Measurements from ENCODE around the gene TLE2.
A peak's percentile ranks its signal among the peaks of the same experiment; 100 is the strongest.

Gene TLE2

GRCh38 chr19:3067563-3067962 lies 38.5 kb upstream of the TLE2 start:
- Histone ChIP-seq H3K4me1 (ENCODE audit: insufficient read depth, insufficient read length) (peaks cover 6% of the 10 kb centered on the region), H3K36me3 (ENCODE audit: insufficient read depth, insufficient read length, low read length) (no peaks in the 10 kb centered on the region), H3K27me3 (ENCODE audit: insufficient read depth, insufficient read length) (peaks cover 16% of the 10 kb centered on the region), H3K4me3 (ENCODE audit: insufficient read length, low read depth) (no peak overlapping the region), H3K9me3 (ENCODE audit: insufficient read depth, low read length) (no peaks in the 10 kb centered on the region), H3K9ac (ENCODE audit: insufficient read length, low read depth) (no peak overlapping the region)
- TF ChIP-seq ZNF274 (IDR thresholded peaks at IDR 0.05; ENCODE audit: low read depth, low read length) (no peak), YY1 (IDR thresholded peaks at IDR 0.05; ENCODE audit: insufficient read depth, insufficient read length) (no peak), SUZ12 (IDR thresholded peaks at IDR 0.05; ENCODE audit: extremely low read depth, insufficient read depth, insufficient read length) (no peak)
- DNase-seq (ENCODE audit: low read depth, low spot score): no peak

GRCh38 chr19:3066482-3067049 lies 37.5 kb upstream of the TLE2 start:
- peaks cover 3% of the 10 kb centered on the region for H3K4me1 ChIP-seq (ENCODE audit: insufficient read depth, insufficient read length)
- H3K36me3 ChIP-seq (ENCODE audit: insufficient read depth, insufficient read length, low read length): no peaks in the 10 kb centered on the region
- no peak for DNase-seq (ENCODE audit: low read depth, low spot score)
- no peaks in the 10 kb centered on the region for H3K9me3 ChIP-seq (ENCODE audit: insufficient read depth, low read length)
- H3K27me3 ChIP-seq (ENCODE audit: insufficient read depth, insufficient read length): peaks cover 17% of the 10 kb centered on the region
- H3K4me3 ChIP-seq (ENCODE audit: insufficient read length, low read depth): no peak overlapping the region
- no peak overlapping the region for H3K9ac ChIP-seq (ENCODE audit: insufficient read length, low read depth)
- TF ChIP-seq ZNF274 (IDR thresholded peaks at IDR 0.05; ENCODE audit: low read depth, low read length) (no peak), YY1 (IDR thresholded peaks at IDR 0.05; ENCODE audit: insufficient read depth, insufficient read length) (no peak), SUZ12 (IDR thresholded peaks at IDR 0.05; ENCODE audit: extremely low read depth, insufficient read depth, insufficient read length) (no peak)

GRCh38 chr19:3065675-3066357 lies 36.7 kb upstream of the TLE2 start:
- H3K9me3 ChIP-seq (ENCODE audit: insufficient read depth, low read length): no peaks in the 10 kb centered on the region
- H3K36me3 ChIP-seq (ENCODE audit: insufficient read depth, insufficient read length, low read length): no peaks in the 10 kb centered on the region
- TF ChIP-seq ZNF274 (IDR thresholded peaks at IDR 0.05; ENCODE audit: low read depth, low read length) (no peak), YY1 (IDR thresholded peaks at IDR 0.05; ENCODE audit: insufficient read depth, insufficient read length) (no peak), SUZ12 (IDR thresholded peaks at IDR 0.05; ENCODE audit: extremely low read depth, insufficient read depth, insufficient read length) (no peak)
- H3K9ac ChIP-seq (ENCODE audit: insufficient read length, low read depth): peak overlapping the region; percentile 21
- no peak for DNase-seq (ENCODE audit: low read depth, low spot score)
- no peak overlapping the region for H3K4me3 ChIP-seq (ENCODE audit: insufficient read length, low read depth)
- H3K4me1 ChIP-seq (ENCODE audit: insufficient read depth, insufficient read length): peaks cover 6% of the 10 kb centered on the region
- peaks cover 20% of the 10 kb centered on the region for H3K27me3 ChIP-seq (ENCODE audit: insufficient read depth, insufficient read length)

GRCh38 chr19:3064011-3064330 lies 34.9 kb upstream of the TLE2 start:
- no peak overlapping the region for H3K9ac ChIP-seq (ENCODE audit: insufficient read length, low read depth)
- H3K36me3 ChIP-seq (ENCODE audit: insufficient read depth, insufficient read length, low read length): peaks cover 6% of the 10 kb centered on the region
- H3K27me3 ChIP-seq (ENCODE audit: insufficient read depth, insufficient read length): peaks cover 32% of the 10 kb centered on the region
- H3K4me1 ChIP-seq (ENCODE audit: insufficient read depth, insufficient read length): peaks cover 6% of the 10 kb centered on the region
- TF ChIP-seq ZNF274 (IDR thresholded peaks at IDR 0.05; ENCODE audit: low read depth, low read length): no peak
- no peak for TF ChIP-seq SUZ12 (IDR thresholded peaks at IDR 0.05; ENCODE audit: extremely low read depth, insufficient read depth, insufficient read length)
- no peak for TF ChIP-seq YY1 (IDR thresholded peaks at IDR 0.05; ENCODE audit: insufficient read depth, insufficient read length)
- no peaks in the 10 kb centered on the region for H3K9me3 ChIP-seq (ENCODE audit: insufficient read depth, low read length)
- no peak overlapping the region for H3K4me3 ChIP-seq (ENCODE audit: insufficient read length, low read depth)
- DNase-seq (ENCODE audit: low read depth, low spot score): no peak

GRCh38 chr19:3062165-3063105 lies 33.4 kb upstream of the TLE2 start, which contains the start of gene TLE5:
Gene TLE5 (minus strand): TSS chr19:3062495. CDS start chr19:3062200, 295 bp downstream.
- Histone ChIP-seq H3K27me3 (ENCODE audit: insufficient read depth, insufficient read length) (peaks cover 48% of the 10 kb centered on the region), H3K4me3 (ENCODE audit: insufficient read length, low read depth) (peak within 1 kb of the TSS; percentile 63), H3K4me1 (ENCODE audit: insufficient read depth, insufficient read length) (peaks cover 19% of the 10 kb centered on the region), H3K36me3 (ENCODE audit: insufficient read depth, insufficient read length, low read length) (peaks cover 6% of the 10 kb centered on the region), H3K9ac (ENCODE audit: insufficient read length, low read depth) (peak within 1 kb of the TSS; percentile 86), H3K9me3 (ENCODE audit: insufficient read depth, low read length) (no peaks in the 10 kb centered on the region)
- no peak for DNase-seq (ENCODE audit: low read depth, low spot score)
- TF ChIP-seq SUZ12 (IDR thresholded peaks at IDR 0.05; ENCODE audit: extremely low read depth, insufficient read depth, insufficient read length): no peak
- no peak for TF ChIP-seq ZNF274 (IDR thresholded peaks at IDR 0.05; ENCODE audit: low read depth, low read length)
- TF ChIP-seq YY1 (IDR thresholded peaks at IDR 0.05; ENCODE audit: insufficient read depth, insufficient read length): no peak

GRCh38 chr19:3061182-3062161 lies 32.4 kb upstream of the TLE2 start:
- no peak for TF ChIP-seq ZNF274 (IDR thresholded peaks at IDR 0.05; ENCODE audit: low read depth, low read length)
- TF ChIP-seq SUZ12 (IDR thresholded peaks at IDR 0.05; ENCODE audit: extremely low read depth, insufficient read depth, insufficient read length): no peak
- TF ChIP-seq YY1 (IDR thresholded peaks at IDR 0.05; ENCODE audit: insufficient read depth, insufficient read length): no peak
- Histone ChIP-seq H3K4me3 (ENCODE audit: insufficient read length, low read depth) (peak overlapping the region; percentile 63), H3K36me3 (ENCODE audit: insufficient read depth, insufficient read length, low read length) (peaks cover 6% of the 10 kb centered on the region), H3K9me3 (ENCODE audit: insufficient read depth, low read length) (no peaks in the 10 kb centered on the region), H3K27me3 (ENCODE audit: insufficient read depth, insufficient read length) (peaks cover 54% of the 10 kb centered on the region), H3K4me1 (ENCODE audit: insufficient read depth, insufficient read length) (peaks cover 27% of the 10 kb centered on the region), H3K9ac (ENCODE audit: insufficient read length, low read depth) (peak overlapping the region; percentile 86)
- no peak for DNase-seq (ENCODE audit: low read depth, low spot score)
